ENCODE measurements around the gene OTOP2. TPM values are rescaled to one million over a fixed set of nuclear protein-coding genes. Genes with fewer than 3 reads are reported as not detected.

Gene OTOP2
- total RNA-seq, 1 donor from 2014 or later = not detected

GRCh38 chr17:74877592-74878548 lies 46.2 kb upstream of the OTOP2 start:
- peaks cover 3% of the 10 kb centered on the region for H3K27me3 ChIP-seq (ENCODE audit: low read depth)
- H3K27ac ChIP-seq (replicated peaks) = peak overlapping the region; percentile 38
- DNase-seq = no peak

GRCh38 chr17:74878658-74879057 lies 45.4 kb upstream of the OTOP2 start:
- Histone ChIP-seq H3K9me3 (replicated peaks) (no peaks in the 10 kb centered on the region), H3K27me3 (ENCODE audit: low read depth) (peaks cover 8% of the 10 kb centered on the region), H3K4me1 (peaks cover 27% of the 10 kb centered on the region), H3K4me3 (no peak overlapping the region), H3K36me3 (no peaks in the 10 kb centered on the region), H3K27ac (replicated peaks) (no peak overlapping the region)
- no peak for DNase-seq
- no peak for TF ChIP-seq CTCF (IDR thresholded peaks at IDR 0.05; ENCODE audit: borderline replicate concordance)
- intact Hi-C loops (cut with micrococcal nuclease) = no loop called here

More at GRCh38 chr17:74877592-74878548, 46.2 kb upstream of the OTOP2 start:
- intact Hi-C loops (cut with micrococcal nuclease) = no loop called here
- H3K36me3 ChIP-seq = no peaks in the 10 kb centered on the region
- no peak overlapping the region for H3K4me3 ChIP-seq
- no peak for TF ChIP-seq CTCF (IDR thresholded peaks at IDR 0.05; ENCODE audit: borderline replicate concordance)
- H3K9me3 ChIP-seq (replicated peaks) = no peaks in the 10 kb centered on the region
- peaks cover 29% of the 10 kb centered on the region for H3K4me1 ChIP-seq

GRCh38 chr17:74879308-74879707 lies 44.8 kb upstream of the OTOP2 start:
- intact Hi-C loops (cut with micrococcal nuclease) = no loop called here
- no peak overlapping the region for H3K27ac ChIP-seq (replicated peaks)
- no peak for DNase-seq
- no peak for TF ChIP-seq CTCF (IDR thresholded peaks at IDR 0.05; ENCODE audit: borderline replicate concordance)
- no peak overlapping the region for H3K4me3 ChIP-seq
- peaks cover 20% of the 10 kb centered on the region for H3K4me1 ChIP-seq
- no peaks in the 10 kb centered on the region for H3K9me3 ChIP-seq (replicated peaks)
- peaks cover 8% of the 10 kb centered on the region for H3K27me3 ChIP-seq (ENCODE audit: low read depth)
- no peaks in the 10 kb centered on the region for H3K36me3 ChIP-seq

- no peaks in the 10 kb centered on the region for H3K36me3 ChIP-seq
- peaks cover 22% of the 10 kb centered on the region for H3K27me3 ChIP-seq (ENCODE audit: low read depth)
- no peaks in the 10 kb centered on the region for H3K9me3 ChIP-seq (replicated peaks)
- TF ChIP-seq CTCF (IDR thresholded peaks at IDR 0.05; ENCODE audit: borderline replicate concordance) = no peak
- DNase-seq = no peak
- intact Hi-C loops (cut with micrococcal nuclease) = no loop called here
- H3K4me3 ChIP-seq = no peak overlapping the region
- H3K4me1 ChIP-seq = peaks cover 20% of the 10 kb centered on the region
- no peak overlapping the region for H3K27ac ChIP-seq (replicated peaks)
Observed at GRCh38 chr17:74881073-74881472, 43.0 kb upstream of the OTOP2 start.

- no peak for TF ChIP-seq CTCF (IDR thresholded peaks at IDR 0.05; ENCODE audit: borderline replicate concordance)
- H3K4me1 ChIP-seq = peaks cover 10% of the 10 kb centered on the region
- no peak for DNase-seq
- no peaks in the 10 kb centered on the region for H3K9me3 ChIP-seq (replicated peaks)
- intact Hi-C loops (cut with micrococcal nuclease) = no loop called here
- H3K4me3 ChIP-seq = no peak overlapping the region
- H3K27ac ChIP-seq (replicated peaks) = no peak overlapping the region
- H3K36me3 ChIP-seq = no peaks in the 10 kb centered on the region
- peaks cover 38% of the 10 kb centered on the region for H3K27me3 ChIP-seq (ENCODE audit: low read depth)
Observed at GRCh38 chr17:74882517-74883240, 41.4 kb upstream of the OTOP2 start.
